GM19463 (cell line): ENCODE data around the gene COX6A1.

ENCODE experiments used
- ATAC-seq: cut with Tn5 transposase; IDR thresholded peaks from one replicate; pipeline ENCODE4 v1.9.1; 2021; ENCODE audit warnings: mild to moderate bottlenecking, moderate library complexity; ENCODE audit not compliant: unreplicated experiment

COX6A1 gene

DNA sequence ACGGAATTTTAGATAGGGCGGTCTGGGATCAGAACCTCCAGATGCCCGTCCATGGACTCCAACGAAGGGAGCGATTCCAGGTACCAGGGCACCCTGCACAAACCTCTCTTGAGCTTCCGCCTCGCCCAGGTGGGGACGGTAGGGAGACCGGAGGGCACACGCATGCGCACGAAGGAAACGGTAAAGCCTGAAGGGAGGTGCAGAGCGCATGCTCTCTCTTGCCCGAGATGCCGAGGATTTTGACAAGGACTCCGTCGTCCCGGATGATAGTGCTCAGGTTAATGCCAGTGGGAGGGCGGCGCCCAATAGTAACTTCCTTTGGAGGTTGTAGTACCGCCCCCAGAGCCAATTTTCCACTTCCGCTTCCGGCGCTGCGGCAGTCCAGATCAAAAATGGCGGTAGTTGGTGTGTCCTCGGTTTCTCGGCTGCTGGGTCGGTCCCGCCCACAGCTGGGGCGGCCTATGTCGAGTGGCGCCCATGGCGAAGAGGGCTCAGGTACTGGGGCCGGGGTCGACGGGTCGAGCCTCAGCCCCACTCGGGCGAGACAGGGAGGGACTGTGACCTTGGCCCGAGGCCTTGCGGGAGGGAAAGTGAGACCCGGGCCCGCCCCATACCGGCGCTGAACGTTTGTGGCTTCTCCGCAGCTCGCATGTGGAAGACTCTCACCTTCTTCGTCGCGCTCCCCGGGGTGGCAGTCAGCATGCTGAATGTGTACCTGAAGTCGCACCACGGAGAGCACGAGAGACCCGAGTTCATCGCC lies at the start of gene COX6A1:
Gene COX6A1 (plus strand): TSS at position 379 of the 760 bp plus-strand sequence. CDS start 14 bp downstream, at position 393.
- ATAC-seq: peak; percentile 94

GRCh38 chr12:120388691-120389481 lies 49.0 kb upstream of the COX6A1 start:
- no peak for ATAC-seq

DNA sequence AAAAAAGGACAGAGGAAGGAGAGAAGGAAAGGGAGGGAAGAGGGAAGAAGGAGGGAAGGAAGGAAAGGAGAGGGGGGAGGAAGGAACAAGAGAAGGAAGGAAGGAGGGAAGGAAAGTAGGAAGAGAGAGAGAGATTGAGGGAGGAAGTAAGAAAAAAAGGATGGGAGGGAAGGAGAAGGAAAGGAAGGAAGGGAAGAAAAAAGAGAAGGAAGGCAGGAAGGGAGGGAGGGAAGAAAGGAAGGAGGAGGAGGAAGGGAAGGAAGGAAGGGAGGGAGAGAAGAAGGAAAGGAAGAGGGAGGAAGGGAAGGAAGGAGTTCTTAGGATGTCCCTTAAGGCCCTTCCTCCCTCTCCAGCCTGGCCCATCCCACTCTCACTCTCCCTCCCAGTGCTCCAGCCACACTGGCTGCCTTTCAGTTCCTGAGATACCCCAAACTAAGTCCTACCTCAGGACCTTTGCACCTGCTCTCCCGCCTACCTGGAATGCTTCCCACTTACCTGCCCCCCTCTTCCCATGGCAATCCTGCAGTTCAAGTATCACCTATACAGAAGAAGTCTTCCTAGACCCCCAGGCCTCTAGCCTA lies 47.3 kb upstream of the COX6A1 start:
- ATAC-seq: no peak

- no peak for ATAC-seq
These were observed 43.2 kb upstream of the COX6A1 start for GRCh38 chr12:120394483-120395367.

DNA sequence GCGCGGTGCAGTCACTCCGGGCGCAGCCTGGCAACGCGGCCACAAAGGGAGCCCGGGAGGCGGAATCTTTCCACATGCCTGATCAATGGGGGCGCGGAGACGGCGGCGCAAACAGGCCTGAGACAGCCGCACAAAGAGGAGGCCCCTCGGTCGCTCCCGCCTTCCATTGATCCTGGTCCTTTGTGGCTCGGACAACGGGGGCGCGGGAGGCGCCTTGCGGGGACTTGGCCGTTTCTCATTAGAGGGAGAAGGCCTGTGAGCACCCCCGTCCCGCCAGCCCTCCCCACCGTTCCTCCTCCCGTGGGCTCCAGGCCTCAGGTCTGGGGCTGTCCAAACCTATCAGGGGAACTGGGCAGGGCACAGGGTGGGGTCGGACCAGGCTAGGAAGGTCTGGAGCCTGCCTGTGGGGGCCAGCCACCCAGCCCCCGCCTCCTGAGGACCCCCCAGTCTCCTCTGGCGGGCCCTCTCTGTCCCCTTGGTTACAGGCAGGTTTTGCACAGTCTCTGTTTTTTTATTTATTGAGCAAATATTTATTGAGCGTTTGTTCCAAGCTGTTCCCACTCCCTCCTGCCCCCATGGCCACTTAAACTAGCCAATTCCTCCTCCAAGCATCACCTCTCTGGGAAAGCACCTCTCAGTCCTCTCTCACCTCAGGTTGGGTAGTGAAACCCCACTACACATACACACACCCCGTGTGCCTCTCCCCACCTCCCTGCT lies 39.9 kb upstream of the COX6A1 start:
- ATAC-seq: no peak

DNA sequence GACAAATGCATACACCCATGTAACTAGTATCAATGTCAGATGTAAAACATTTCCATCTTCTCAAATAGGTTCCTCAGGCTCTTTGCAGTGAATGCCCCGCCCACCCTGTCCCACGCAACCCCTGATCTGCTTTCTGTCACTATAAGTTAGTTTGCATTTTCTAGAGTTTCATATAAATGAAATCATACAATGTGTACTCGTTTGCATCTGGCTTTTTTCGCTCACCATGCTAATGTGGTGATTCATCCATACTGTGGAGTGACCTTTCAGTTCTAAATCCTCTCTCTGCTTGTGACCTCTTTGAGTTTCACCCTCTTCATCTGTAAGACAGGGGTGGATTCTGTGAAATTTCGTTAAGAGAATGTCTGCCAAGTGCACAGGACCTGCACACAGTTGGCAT lies 38.4 kb upstream of the COX6A1 start:
- ATAC-seq: no peak

GRCh38 chr12:120402217-120402616 lies 35.7 kb upstream of the COX6A1 start:
- no peak for ATAC-seq

DNA sequence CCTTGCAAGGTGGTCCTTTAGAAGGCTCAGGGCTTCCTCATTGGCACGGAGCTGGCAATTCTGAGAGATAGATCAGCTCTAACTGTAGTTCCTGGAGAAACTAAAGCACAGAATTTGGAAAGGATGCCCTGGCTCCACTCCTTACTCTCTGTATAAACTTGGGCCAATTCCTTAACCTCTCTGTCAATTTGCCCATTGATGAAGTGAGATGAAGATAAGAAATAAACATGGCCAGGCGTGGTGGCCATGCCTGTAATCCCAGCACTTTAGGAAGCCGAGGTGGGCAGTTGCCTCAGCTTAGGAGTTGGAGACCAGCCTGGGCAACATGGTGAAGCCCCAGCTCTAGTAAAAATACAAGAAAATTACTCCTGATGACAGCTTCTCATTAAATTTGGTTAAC lies 34.0 kb upstream of the COX6A1 start:
- no peak for ATAC-seq

GRCh38 chr12:120404271-120404670 lies 33.6 kb upstream of the COX6A1 start:
- ATAC-seq: no peak

DNA sequence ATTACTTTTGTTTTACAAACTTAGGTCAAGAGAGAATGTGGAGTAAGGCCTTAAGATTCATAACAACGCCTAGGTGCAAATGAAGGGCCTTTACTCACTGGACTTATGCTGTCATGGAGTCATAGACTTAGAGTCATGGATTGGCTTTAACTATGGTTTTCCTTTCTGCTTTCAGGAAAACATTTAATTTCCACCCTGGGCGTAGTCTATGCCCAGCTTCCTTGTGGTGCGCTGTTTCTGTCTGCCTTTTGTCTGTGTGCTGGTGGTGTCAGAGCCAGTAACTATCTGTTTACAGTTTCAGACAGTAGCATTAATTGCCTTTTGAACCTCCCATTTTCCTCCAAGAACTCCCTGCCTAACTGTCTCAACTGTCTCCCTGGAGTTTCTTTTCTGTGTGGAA lies 31.8 kb upstream of the COX6A1 start:
- no peak for ATAC-seq

DNA sequence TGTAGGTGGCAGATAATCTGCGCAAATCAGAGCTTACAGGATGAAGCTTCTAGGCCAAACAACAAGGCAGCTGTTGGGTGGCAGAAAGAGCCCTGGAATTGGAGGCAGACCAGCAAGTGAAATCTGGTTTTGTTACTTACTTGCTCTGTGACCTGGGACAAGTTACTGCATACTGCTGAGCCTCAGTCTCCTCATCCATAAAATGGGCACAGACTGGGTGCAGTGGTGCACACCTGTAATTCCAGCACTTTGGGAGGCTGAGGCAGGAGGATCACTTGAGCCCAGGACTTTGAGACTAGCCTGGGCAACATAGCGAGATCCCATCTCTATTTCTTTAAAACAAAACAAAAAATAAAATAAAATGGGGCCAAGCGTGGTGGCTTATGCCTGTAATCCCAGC lies 31.4 kb upstream of the COX6A1 start:
- no peak for ATAC-seq

- ATAC-seq: no peak
These were observed 29.1 kb upstream of the COX6A1 start for GRCh38 chr12:120408771-120409170.

DNA sequence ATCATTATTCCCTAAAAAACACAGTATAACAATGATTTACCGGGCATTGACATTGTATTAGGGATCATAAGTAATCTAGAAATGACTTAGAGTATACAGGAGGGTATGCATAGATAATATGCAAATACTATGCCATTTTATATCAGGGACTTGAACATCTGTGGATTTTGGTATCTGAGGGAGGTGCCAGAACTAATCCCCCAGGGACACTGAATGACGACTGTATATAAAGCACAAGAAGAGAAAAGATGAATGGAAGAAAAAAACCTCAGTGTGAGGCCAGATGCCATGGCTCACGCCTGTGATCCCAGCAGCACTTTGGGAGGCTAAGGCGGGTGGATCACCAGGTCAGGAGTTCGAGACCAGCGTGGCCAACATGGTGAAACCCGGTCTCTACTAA lies 25.5 kb upstream of the COX6A1 start:
- no peak for ATAC-seq

DNA sequence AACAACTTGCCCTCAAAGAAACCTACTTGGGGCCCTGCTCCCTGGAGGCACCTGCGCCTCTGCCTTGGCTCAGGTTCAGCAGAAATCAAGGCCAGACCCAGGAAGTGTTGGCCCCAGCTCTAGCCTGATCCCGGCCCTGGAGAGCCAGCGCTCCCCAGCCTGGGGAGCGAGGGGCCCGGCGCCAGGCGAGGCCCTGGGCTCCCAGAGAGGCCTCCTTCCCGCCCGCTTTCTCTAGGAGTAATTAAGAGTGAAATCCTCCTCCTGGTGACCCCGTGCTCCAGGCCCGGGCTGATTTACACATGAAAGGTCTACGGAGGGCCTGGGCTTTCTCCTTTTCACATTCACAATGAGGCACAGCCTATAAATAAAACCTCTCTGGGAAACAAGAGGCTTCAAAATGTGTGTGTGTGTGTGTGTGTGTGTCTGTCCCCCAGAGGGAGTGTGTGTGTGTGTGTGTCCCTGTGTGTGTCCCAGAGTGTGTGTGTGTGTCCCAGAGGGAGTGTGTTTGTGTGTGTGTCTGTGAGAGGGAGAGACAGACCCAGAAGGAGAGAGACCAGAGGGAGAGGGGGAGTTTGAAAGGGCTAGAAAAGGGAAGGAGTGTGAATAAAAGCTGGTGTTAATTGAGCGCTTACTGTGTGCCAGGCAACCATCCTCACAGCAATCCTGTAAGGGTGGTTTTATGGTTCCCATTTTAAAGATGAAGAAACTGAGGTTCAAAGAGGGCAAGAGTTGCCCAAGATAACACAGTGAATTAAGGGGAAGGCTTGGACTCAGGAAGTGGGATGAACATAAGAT lies 23.8 kb upstream of the COX6A1 start:
- ATAC-seq: no peak

GRCh38 chr12:120416490-120417216 lies 21.3 kb upstream of the COX6A1 start:
- ATAC-seq: no peak

GRCh38 chr12:120417917-120418580 lies 19.9 kb upstream of the COX6A1 start:
- no peak for ATAC-seq

- no peak for ATAC-seq
These were observed 16.2 kb upstream of the COX6A1 start for GRCh38 chr12:120421701-120422100.

DNA sequence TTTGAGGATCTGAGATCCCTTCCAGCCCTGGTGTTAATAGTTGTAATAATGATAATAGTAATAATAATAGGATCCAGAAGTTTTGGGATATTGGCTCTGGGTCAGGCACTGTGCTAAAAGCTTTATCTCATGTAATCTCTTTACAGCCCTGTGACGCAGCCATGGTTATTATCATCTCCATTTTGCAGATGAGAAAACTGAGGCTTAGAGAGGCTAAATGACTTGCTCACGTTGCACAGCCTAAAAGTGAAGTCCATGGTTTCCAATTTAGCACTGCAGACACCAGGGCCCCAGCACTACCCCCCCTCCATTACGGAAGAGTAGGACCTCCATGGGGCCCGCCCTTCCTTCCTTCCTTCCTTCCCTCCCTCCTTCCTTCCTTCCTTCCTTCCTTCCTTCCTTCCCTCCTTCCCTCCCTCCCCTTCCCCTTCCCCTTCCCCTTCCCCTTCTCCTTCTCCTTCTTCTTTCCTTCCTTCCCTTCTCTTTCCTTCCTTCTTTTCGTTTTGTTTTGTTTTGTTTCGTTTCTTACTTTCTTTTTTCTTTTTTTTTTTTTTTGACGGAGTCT lies 14.9 kb upstream of the COX6A1 start:
- no peak for ATAC-seq
